ENCODE measurements around the gene EPHA7.

DNA sequence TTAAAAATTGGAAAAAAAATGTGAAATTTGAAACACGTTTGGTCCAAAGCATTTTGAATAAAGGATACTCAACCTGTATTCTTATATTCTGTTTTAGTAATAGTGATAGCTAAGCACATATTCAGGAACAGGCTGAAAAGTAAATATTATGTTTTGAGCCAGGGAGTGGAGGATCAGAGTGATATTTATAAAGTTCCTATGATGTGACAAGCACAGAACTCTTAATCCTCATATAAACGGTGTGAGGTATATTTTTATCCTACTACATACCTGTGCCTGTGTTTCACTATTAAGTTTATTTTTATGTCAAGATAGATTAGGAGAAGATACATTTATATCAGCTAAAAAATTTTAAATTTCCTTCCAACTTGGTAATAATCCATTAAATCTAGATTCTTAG lies 225.5 kb downstream of the EPHA7 start:
- TF ChIP-seq CTCF (IDR thresholded peaks at IDR 0.05) (no peak), POLR2A (IDR thresholded peaks at IDR 0.05) (no peak)
